Muscle layer of duodenum (tissue), 2 donors: ENCODE data around the gene HPSE2.

ENCODE experiments used
- H3K27ac ChIP-seq: one replicate; pipeline ENCODE4 v1.7.0; 2013; ENCODE audit warnings: mild to moderate bottlenecking, low read length
- H3K27me3 ChIP-seq: one replicate; pipeline ENCODE4 v1.7.0; 2013; ENCODE audit warnings: low read depth, mild to moderate bottlenecking, control low read depth, low read length
- H3K36me3 ChIP-seq, 2 donors: one replicate each; pipeline ENCODE4 v1.7.0; 2013; ENCODE audit warnings: low read length in 2 of 2, control low read depth in 1 of 2, mild to moderate bottlenecking in 1 of 2; ENCODE audit not compliant: insufficient read depth in 2 of 2, control insufficient read depth in 1 of 2
- H3K4me1 ChIP-seq, 2 donors: one replicate each; pipeline ENCODE4 v1.7.0; 2013; ENCODE audit warnings: low read length in 2 of 2, mild to moderate bottlenecking in 2 of 2, control low read depth in 1 of 2, moderate library complexity in 1 of 2; ENCODE audit not compliant: insufficient read depth in 2 of 2, control insufficient read depth in 1 of 2
- H3K4me3 ChIP-seq, 2 donors: one replicate each; pipeline ENCODE4 v1.7.0; 2013; ENCODE audit warnings: low read length in 2 of 2, low read depth in 1 of 2, mild to moderate bottlenecking in 1 of 2
- H3K9me3 ChIP-seq, 2 donors: one replicate each; pipeline ENCODE4 v1.7.0; 2013; ENCODE audit warnings: low read length in 2 of 2, control low read depth in 1 of 2, mild to moderate bottlenecking in 1 of 2; ENCODE audit not compliant: control insufficient read depth in 1 of 2
- donor health status: healthy.

HPSE2 gene

DNA sequence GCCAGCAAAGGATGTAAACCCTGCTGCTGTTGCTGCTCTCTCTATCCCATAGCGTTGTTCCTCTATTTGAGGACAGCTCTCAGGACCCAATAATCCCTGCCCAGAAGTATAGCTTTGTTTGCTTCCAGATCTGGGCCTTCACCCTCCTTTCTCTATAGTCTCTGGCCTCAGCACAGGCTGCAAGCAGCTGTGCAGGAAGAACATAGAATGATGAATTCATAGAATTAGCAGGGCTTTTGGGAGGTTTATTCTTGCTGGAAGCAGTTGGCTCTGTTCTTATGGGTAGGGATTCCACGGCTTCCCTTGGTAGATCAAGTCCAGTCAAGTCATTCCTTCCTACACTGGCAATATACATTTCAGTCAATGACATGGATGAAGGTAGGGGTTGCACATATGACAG is 354.7 kb downstream of the HPSE2 start:
- Histone ChIP-seq H3K27ac (no peak overlapping the region), H3K36me3 (no peaks in the 10 kb centered on the region), H3K9me3 (no peaks in the 10 kb centered on the region), H3K27me3 (no peaks in the 10 kb centered on the region), H3K4me3 (no peak overlapping the region), H3K4me1 (peaks cover 0 to 6% of the 10 kb centered on the region in 2 donors)

DNA sequence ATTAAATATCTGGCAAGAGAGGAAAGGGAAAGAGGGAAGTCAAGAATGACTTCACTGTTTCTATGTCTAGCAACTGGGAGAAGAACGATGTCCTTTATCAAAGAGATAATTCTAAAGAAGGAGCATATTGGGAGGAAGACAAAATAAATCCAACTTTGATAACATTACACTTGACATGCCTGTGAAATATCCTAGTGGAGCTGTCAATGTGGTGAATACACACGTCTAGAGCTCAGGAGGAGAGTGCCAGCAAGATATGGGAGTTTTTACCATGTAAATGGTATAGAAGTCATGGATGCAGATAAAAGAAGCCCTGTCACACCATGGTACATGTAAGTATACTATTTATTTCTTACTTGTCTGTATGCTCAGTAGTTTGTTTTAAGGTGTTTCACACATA is 356.7 kb downstream of the HPSE2 start:
- Histone ChIP-seq H3K9me3 (no peaks in the 10 kb centered on the region), H3K27me3 (no peaks in the 10 kb centered on the region), H3K27ac (no peak overlapping the region), H3K4me3 (no peak overlapping the region), H3K4me1 (peaks cover 0 to 6% of the 10 kb centered on the region in 2 donors), H3K36me3 (no peaks in the 10 kb centered on the region)

DNA sequence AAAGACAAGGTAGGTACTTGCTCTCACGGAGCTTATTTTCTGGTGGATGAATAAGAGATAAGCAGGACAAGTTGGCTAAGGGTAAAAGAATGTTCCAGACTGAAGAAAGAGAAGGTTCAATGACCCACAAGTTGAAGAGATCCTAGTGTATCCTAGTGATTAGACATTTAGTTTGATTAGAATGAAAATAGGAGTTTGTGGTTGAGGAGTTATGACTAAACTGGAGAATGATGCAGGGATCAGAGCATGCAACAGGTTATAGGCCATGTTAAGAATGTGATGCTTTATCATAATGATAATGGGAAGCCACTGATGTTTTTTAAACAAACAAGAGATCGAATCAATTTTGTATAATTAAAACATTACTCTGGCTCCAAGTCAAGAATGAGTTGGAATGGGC is 357.2 kb downstream of the HPSE2 start:
- Histone ChIP-seq H3K4me3 (no peak overlapping the region), H3K4me1 (peaks cover 0 to 6% of the 10 kb centered on the region in 2 donors), H3K36me3 (no peaks in the 10 kb centered on the region), H3K27ac (no peak overlapping the region), H3K9me3 (no peaks in the 10 kb centered on the region), H3K27me3 (no peaks in the 10 kb centered on the region)

DNA sequence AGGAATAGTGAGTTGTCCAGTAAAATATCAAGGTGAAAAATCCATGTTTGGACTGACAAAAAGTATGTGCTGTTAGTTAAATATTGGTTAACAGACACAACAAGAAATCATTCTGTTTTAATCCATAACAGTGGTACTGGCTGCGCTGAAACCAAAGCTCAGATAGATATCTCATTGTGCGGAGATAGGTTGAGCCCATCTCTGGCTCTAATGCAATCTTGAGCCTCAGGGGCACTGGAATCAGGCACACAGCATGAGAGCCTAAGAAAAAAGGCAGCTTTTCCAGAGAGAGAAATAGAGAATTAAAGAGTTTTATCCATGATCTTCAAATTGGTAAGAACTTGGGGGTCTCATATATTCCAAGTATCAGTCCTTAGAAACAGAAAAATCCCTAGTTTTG is 373.7 kb downstream of the HPSE2 start:
- Histone ChIP-seq H3K4me3 (no peak overlapping the region), H3K4me1 (no peaks in the 10 kb centered on the region), H3K36me3 (no peaks in the 10 kb centered on the region), H3K9me3 (peaks cover 0 to 10% of the 10 kb centered on the region in 2 donors), H3K27ac (no peak overlapping the region), H3K27me3 (no peaks in the 10 kb centered on the region)

DNA sequence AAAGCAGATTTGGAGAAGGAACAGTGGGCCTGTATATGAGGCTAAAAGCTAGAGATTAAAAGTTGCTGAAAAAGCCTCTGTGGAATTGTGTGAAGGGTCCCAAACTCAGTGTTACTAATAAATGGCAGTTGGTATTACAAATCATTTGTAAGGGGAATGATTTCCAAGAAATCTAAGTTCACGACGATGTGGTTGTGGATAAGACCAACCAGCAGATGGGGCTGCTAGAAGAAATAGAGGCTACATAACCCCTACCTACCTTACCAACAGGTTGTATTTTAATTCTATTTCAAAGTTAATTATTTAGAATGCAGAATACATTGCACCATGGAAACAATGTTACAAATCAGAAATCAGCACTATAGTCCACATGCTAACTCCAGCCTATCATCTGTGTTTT is 377.1 kb downstream of the HPSE2 start:
- Histone ChIP-seq H3K27me3 (no peaks in the 10 kb centered on the region), H3K4me1 (no peaks in the 10 kb centered on the region), H3K4me3 (no peak overlapping the region), H3K27ac (no peak overlapping the region), H3K9me3 (no peaks in the 10 kb centered on the region), H3K36me3 (no peaks in the 10 kb centered on the region)

DNA sequence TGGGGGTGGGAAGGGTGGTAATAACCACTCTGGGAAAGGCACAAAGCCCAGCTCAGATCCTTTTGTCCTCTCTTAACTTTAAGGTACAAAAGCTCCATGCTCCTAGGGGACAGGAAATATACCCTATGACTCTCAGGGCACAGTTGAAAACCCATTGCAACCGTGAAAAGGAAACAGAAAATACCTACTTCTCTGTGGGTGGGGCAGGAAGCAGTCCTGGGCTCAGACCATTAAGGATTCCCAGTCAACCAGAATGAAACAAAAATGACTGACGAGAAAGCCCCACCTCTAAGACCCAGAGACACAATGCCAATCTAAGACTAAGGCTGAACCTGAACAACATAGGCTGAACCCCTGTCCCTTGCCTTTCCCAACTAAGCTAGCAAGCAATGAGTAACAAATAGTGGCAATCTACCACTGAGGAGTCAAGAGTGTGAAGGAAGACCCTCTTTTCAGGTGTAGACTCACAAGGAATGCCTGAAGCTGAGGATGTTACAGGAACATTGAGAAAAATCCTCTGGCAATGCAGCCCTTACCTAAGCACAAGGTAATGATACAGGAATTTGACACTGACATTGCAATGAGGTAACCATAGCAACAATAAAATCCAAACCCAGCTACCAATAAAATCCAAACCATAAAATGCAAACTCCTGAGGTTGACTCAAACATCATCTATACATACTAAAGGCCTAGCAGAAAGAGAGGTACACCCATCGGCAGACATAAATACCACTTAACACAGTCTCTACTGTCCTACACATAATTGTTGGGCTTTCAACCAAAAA is 380.1 kb downstream of the HPSE2 start:
- no peaks in the 10 kb centered on the region for H3K4me1 ChIP-seq
- no peak overlapping the region for H3K27ac ChIP-seq
- H3K27me3 ChIP-seq: no peaks in the 10 kb centered on the region
- H3K9me3 ChIP-seq: no peaks in the 10 kb centered on the region
- no peaks in the 10 kb centered on the region for H3K36me3 ChIP-seq
- H3K4me3 ChIP-seq: no peak overlapping the region

DNA sequence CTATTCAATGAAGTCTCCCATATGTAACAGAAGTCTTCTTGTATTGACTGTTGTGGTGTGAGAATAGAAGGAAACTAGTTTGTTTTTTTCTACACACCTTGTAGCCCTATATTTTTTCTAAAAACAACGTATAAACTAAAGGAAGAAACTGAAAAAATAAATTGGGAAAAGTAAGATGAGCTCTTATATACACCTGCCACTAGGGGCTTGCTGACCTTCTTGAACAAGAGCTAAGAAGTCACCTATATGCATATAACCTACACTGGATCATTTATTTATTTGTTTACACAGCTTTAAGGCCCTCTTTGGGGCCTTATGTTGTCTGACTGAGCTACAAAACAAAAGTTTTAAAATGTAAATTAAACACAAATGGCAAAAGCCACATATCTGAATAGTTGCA is 383.0 kb downstream of the HPSE2 start:
- Histone ChIP-seq H3K4me1 (no peaks in the 10 kb centered on the region), H3K4me3 (no peak overlapping the region), H3K9me3 (no peaks in the 10 kb centered on the region), H3K27me3 (no peaks in the 10 kb centered on the region), H3K27ac (no peak overlapping the region), H3K36me3 (no peaks in the 10 kb centered on the region)

DNA sequence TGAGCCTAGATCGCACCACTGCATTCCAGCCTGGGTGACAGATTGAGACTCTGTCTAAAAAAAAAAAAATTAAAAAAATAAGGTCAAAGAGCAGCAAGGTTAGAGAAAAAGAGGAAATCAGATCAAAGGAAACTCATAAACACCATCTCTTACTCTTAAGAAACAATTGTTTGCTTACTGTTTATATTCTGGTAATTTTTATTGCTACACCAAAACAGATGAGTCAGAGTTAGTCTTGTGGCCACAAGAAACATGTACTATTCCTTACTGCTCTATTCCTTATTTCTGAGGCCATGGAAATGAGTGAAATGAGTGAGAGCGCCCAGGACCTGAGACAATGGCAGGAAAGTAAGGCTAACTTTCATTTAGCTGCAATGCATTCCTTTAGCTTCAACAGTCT is 387.3 kb downstream of the HPSE2 start:
- H3K9me3 ChIP-seq: no peaks in the 10 kb centered on the region
- H3K36me3 ChIP-seq: no peaks in the 10 kb centered on the region
- no peaks in the 10 kb centered on the region for H3K4me1 ChIP-seq
- no peak overlapping the region for H3K27ac ChIP-seq
- no peak overlapping the region for H3K4me3 ChIP-seq
- no peaks in the 10 kb centered on the region for H3K27me3 ChIP-seq

DNA sequence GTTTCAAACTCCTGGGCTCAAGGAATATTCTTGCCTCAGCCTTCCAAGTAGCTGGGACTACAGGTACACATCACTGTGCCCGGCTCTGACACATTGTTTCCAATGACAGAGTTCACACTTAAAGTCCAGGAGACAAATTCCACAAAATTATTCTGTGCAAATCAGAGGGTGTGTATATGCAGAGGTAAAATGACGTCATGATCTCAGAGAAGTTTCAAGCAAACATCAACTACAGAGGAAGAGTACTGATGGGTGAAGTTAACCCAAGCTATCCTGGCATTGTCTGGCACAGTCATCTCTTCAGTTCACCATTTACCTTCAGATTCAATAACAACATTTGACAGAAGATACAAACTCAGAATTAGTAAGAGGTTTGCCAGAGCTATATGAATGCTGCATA is 388.9 kb downstream of the HPSE2 start:
- Histone ChIP-seq H3K27me3 (no peaks in the 10 kb centered on the region), H3K4me3 (no peak overlapping the region), H3K27ac (no peak overlapping the region), H3K9me3 (no peaks in the 10 kb centered on the region), H3K36me3 (no peaks in the 10 kb centered on the region), H3K4me1 (no peaks in the 10 kb centered on the region)

DNA sequence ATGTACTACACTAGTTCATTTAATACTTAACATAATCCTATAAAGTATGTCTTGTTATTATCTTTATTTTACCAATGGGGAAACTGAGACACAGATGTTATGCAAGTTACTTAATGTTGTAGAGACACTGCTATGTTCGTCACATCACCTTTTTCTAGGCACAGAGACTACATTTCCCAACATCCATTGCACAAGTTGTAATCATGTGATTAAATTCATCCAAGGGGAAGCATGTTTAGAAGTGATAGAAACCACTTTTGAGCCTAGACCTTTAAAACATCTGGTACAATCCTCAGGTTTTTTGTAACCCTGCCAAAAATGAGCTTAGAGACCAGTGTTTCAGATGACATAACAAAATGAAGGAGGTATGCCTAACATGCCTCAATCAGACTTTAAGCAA is 402.1 kb downstream of the HPSE2 start:
- Histone ChIP-seq H3K9me3 (no peaks in the 10 kb centered on the region), H3K36me3 (no peaks in the 10 kb centered on the region), H3K4me3 (no peak overlapping the region), H3K4me1 (no peaks in the 10 kb centered on the region), H3K27ac (no peak overlapping the region), H3K27me3 (no peaks in the 10 kb centered on the region)

DNA sequence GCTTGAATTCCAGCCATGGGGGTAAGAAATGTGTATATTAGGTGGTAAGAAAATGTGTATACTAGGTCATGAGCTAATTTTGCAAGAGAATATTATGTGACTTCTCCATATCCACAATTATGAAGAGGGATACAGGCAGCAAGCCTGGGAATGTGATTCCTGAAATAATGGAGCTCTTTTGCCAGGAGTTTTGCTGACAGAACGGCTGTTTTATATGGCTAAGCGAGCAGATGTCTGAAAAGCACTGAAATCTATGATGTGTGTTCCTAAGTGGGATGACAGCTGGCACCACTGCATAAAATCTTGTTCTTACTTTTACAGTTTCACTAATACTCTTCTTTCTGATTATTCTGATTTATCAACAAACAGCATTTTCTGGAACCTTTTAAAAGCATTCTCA is 402.9 kb downstream of the HPSE2 start:
- H3K27ac ChIP-seq: no peak overlapping the region

DNA sequence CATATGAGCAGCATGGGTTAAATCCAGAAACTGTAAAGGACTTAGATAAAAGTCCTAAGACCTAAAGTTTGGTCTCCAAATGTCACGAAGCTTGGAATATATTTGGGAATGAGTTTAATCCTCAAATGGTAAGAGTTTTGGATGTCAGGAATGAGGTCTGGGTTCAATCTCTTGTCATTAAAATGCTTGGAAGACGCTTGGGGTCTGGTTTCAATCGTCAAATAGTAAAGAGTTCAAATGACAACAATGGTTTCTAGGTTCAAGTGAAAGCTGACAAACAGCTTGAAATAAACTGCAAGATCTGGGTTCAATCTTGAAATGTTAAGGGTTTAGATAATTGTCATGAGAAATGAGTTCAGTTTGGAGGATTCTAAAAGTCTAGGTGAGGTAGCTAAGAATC is 403.5 kb downstream of the HPSE2 start:
- Histone ChIP-seq H3K27ac (no peak overlapping the region), H3K36me3 (no peaks in the 10 kb centered on the region), H3K27me3 (no peaks in the 10 kb centered on the region), H3K4me1 (no peaks in the 10 kb centered on the region), H3K9me3 (no peaks in the 10 kb centered on the region), H3K4me3 (no peak overlapping the region)

More for the DNA sequence above, 402.9 kb downstream of the HPSE2 start:
- Histone ChIP-seq H3K27me3 (no peaks in the 10 kb centered on the region), H3K9me3 (no peaks in the 10 kb centered on the region), H3K4me3 (no peak overlapping the region), H3K4me1 (no peaks in the 10 kb centered on the region), H3K36me3 (no peaks in the 10 kb centered on the region)
